HepG2 (cell line): Measurements from ENCODE around the gene TUBB2B.

Experiments used
- HNRNPK ChIP-seq: fragments of 200-400 bp; formaldehyde crosslinking; IDR thresholded peaks from 2 replicates; pipeline ENCODE4 v1.6.1; 2018; ENCODE audit warnings: low read length, low read depth, moderate library complexity, mild to moderate bottlenecking; ENCODE audit not compliant: poor library complexity, severe bottlenecking
- JUN ChIP-seq: sonication (generic); formaldehyde crosslinking; IDR thresholded peaks from 2 replicates; pipeline ENCODE4 v1.4.0; 2020; ENCODE audit warnings: mild to moderate bottlenecking, missing genetic modification reagents
- ZBTB1 ChIP-seq: sonication (generic); formaldehyde crosslinking; IDR thresholded peaks from 2 replicates; pipeline ENCODE4 v1.4.0; 2020; ENCODE audit warnings: missing genetic modification reagents, borderline replicate concordance
- TF ChIP-seq, protein P1 (sequence below): sonication (generic); formaldehyde crosslinking; IDR thresholded peaks from 2 replicates; pipeline ENCODE4 v1.9.0; 2022; ENCODE audit warnings: missing genetic modification reagents, mild to moderate bottlenecking, borderline replicate concordance
- TF ChIP-seq, protein P2 (sequence below), 2 experiments: IDR thresholded peaks; 2 replicates each; pipeline ENCODE4 v1.6.1; 2011 to 2012; ENCODE audit warnings: low read length in 2 of 2, borderline replicate concordance in 1 of 2, low read depth in 1 of 2, mild to moderate bottlenecking in 1 of 2, moderate library complexity in 1 of 2

DNA sequence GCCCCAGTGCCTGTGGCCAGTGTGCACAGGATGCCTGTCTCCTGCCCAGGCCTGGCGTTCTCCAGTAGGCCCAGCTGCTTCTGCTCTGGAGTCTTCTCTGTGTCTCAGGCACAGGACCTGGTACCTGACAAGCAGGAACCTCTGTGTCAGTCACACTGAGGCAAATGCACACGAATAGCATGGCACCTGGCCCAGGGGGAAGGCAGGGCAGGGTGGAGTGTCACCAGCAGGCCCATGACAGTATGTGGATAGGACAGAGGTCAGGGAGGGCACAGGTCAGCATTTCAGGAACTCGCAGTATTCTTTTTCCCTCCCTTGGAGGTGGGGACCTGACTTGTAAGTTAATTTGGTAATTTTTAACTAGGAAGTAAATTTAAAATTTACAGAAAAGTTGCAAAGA, 36.9 kb upstream of the TUBB2B start:
- TF ChIP-seq JUN (CRISPR knock-in tag) (no peak), ZBTB1 (CRISPR knock-in tag) (no peak), HNRNPK (no peak)
- TF ChIP-seq, protein P1, sequence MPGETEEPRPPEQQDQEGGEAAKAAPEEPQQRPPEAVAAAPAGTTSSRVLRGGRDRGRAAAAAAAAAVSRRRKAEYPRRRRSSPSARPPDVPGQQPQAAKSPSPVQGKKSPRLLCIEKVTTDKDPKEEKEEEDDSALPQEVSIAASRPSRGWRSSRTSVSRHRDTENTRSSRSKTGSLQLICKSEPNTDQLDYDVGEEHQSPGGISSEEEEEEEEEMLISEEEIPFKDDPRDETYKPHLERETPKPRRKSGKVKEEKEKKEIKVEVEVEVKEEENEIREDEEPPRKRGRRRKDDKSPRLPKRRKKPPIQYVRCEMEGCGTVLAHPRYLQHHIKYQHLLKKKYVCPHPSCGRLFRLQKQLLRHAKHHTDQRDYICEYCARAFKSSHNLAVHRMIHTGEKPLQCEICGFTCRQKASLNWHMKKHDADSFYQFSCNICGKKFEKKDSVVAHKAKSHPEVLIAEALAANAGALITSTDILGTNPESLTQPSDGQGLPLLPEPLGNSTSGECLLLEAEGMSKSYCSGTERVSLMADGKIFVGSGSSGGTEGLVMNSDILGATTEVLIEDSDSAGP, result no peak
- TF ChIP-seq, protein P2, sequence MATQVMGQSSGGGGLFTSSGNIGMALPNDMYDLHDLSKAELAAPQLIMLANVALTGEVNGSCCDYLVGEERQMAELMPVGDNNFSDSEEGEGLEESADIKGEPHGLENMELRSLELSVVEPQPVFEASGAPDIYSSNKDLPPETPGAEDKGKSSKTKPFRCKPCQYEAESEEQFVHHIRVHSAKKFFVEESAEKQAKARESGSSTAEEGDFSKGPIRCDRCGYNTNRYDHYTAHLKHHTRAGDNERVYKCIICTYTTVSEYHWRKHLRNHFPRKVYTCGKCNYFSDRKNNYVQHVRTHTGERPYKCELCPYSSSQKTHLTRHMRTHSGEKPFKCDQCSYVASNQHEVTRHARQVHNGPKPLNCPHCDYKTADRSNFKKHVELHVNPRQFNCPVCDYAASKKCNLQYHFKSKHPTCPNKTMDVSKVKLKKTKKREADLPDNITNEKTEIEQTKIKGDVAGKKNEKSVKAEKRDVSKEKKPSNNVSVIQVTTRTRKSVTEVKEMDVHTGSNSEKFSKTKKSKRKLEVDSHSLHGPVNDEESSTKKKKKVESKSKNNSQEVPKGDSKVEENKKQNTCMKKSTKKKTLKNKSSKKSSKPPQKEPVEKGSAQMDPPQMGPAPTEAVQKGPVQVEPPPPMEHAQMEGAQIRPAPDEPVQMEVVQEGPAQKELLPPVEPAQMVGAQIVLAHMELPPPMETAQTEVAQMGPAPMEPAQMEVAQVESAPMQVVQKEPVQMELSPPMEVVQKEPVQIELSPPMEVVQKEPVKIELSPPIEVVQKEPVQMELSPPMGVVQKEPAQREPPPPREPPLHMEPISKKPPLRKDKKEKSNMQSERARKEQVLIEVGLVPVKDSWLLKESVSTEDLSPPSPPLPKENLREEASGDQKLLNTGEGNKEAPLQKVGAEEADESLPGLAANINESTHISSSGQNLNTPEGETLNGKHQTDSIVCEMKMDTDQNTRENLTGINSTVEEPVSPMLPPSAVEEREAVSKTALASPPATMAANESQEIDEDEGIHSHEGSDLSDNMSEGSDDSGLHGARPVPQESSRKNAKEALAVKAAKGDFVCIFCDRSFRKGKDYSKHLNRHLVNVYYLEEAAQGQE (IDR thresholded peaks at IDR 0.05; ENCODE audit: borderline replicate concordance in 1 of 2, low read depth in 1 of 2, low read length in 2 of 2), result no peak
